Neural cell (in vitro differentiated cells): ENCODE data around the gene SPOCK1. TPM values are rescaled to one million over a fixed set of nuclear protein-coding genes. Genes with fewer than 3 reads are reported as not detected.

Source experiments
- H2AFZ ChIP-seq: fragments of 200-600, 300-800 bp; sonication (generic), shearing (Covaris generic); 2 replicates; pipeline ENCODE4 v1.6.0; 2014; ENCODE audit warnings: low read depth, mild to moderate bottlenecking, antibody characterized with exemption, low read length, moderate library complexity
- H3F3A ChIP-seq: fragments of 200-600 bp; shearing (Covaris generic); 2 replicates; pipeline ENCODE4 v1.6.1; 2016; ENCODE audit warnings: mild to moderate bottlenecking, moderate library complexity, mixed read lengths, antibody characterized with exemption, low read length; ENCODE audit not compliant: insufficient read depth, poor library complexity, severe bottlenecking
- H3K27ac ChIP-seq: fragments of 200-600, 300-800 bp; sonication (generic), shearing (Covaris generic); 2 replicates; pipeline ENCODE4 v1.5.1; 2014; ENCODE audit warnings: mild to moderate bottlenecking, low read length, moderate library complexity
- H3K27me3 ChIP-seq: fragments of 300-800, 200-600 bp; sonication (generic), shearing (Covaris generic); 2 replicates; pipeline ENCODE4 v1.6.0; 2014; ENCODE audit warnings: mild to moderate bottlenecking, low read depth, low read length, moderate library complexity; ENCODE audit not compliant: insufficient read depth
- H3K36me3 ChIP-seq: fragments of 300-800, 200-600 bp; sonication (generic), shearing (Covaris generic); 2 replicates; pipeline ENCODE4 v1.5.1; 2014; ENCODE audit warnings: mild to moderate bottlenecking, antibody characterized with exemption, low read length, moderate library complexity; ENCODE audit not compliant: insufficient read depth
- H3K4me2 ChIP-seq: fragments of 300-800, 200-600 bp; sonication (generic), shearing (Covaris generic); 2 replicates; pipeline ENCODE4 v1.6.0; 2014; ENCODE audit warnings: mild to moderate bottlenecking, low read length
- H3K4me3 ChIP-seq: fragments of 300-800, 200-600 bp; sonication (generic), shearing (Covaris generic); 2 replicates; pipeline ENCODE4 v1.5.1; 2014; ENCODE audit warnings: mild to moderate bottlenecking, low read length, moderate library complexity
- H3K79me2 ChIP-seq: fragments of 200-600 bp; shearing (Covaris generic); replicated peaks from 2 replicates; pipeline ENCODE4 v1.6.0; 2014; ENCODE audit warnings: mild to moderate bottlenecking, low read length, moderate library complexity; ENCODE audit not compliant: insufficient read depth
- H3K9ac ChIP-seq: fragments of 300-800, 200-600 bp; sonication (generic), shearing (Covaris generic); 2 replicates; pipeline ENCODE4 v1.6.1; 2016; ENCODE audit warnings: mild to moderate bottlenecking, low read length, mixed read lengths
- H3K9me2 ChIP-seq: fragments of 200-600 bp; shearing (Covaris generic); 2 replicates; pipeline ENCODE4 v1.6.1; 2016; ENCODE audit warnings: mild to moderate bottlenecking, low read length, mixed read lengths; ENCODE audit not compliant: insufficient read depth
- H3K9me3 ChIP-seq: fragments of 200-600, 300-800 bp; sonication (generic), shearing (Covaris generic); 2 replicates; pipeline ENCODE4 v1.6.1; 2016; ENCODE audit warnings: mild to moderate bottlenecking, mixed run types, low read length, moderate library complexity, mixed read lengths
- H4K20me1 ChIP-seq: fragments of 200-600 bp; shearing (Covaris generic); 2 replicates; pipeline ENCODE4 v1.6.1; 2016; ENCODE audit warnings: mild to moderate bottlenecking, mixed run types; ENCODE audit not compliant: insufficient read depth
- CTCF ChIP-seq: fragments of 450-650 bp; IDR thresholded peaks from 2 replicates; pipeline ENCODE4 v1.5.1; 2014; ENCODE audit warnings: antibody characterized with exemption, mild to moderate bottlenecking, moderate library complexity; ENCODE audit not compliant: poor library complexity, severe bottlenecking
- EP300 ChIP-seq: fragments of 450-650 bp; conservative IDR thresholded peaks from 2 replicates; pipeline ENCODE4 v1.6.1; 2014; ENCODE audit warnings: antibody characterized with exemption, mild to moderate bottlenecking, moderate library complexity; ENCODE audit not compliant: poor library complexity, severe bottlenecking
- EZH2 ChIP-seq: fragments of 200-600, 300-800 bp; shearing (Covaris generic), sonication (generic); IDR thresholded peaks from 2 replicates; pipeline ENCODE4 v1.6.1; 2014; ENCODE audit warnings: antibody characterized with exemption, low read length, borderline replicate concordance, mild to moderate bottlenecking; ENCODE audit not compliant: insufficient read depth, poor library complexity, severe bottlenecking
- MXI1 ChIP-seq: fragments of 450-650 bp; conservative IDR thresholded peaks from 2 replicates; pipeline ENCODE4 v1.6.1; 2014; ENCODE audit warnings: antibody characterized with exemption, mild to moderate bottlenecking; ENCODE audit not compliant: poor library complexity, severe bottlenecking
- POLR2AphosphoS5 ChIP-seq: IDR thresholded peaks from 2 replicates; pipeline ENCODE4 v1.6.1; 2012
- RAD21 ChIP-seq: fragments of 450-650 bp; conservative IDR thresholded peaks from 2 replicates; pipeline ENCODE4 v1.6.1; 2014; ENCODE audit warnings: antibody characterized with exemption, mild to moderate bottlenecking, moderate library complexity
- REST ChIP-seq: IDR thresholded peaks from 2 replicates; pipeline ENCODE4 v1.6.1; 2012; ENCODE audit warnings: borderline replicate concordance
- SMC3 ChIP-seq: fragments of 450-650 bp; conservative IDR thresholded peaks from 2 replicates; pipeline ENCODE4 v1.6.1; 2014; ENCODE audit warnings: antibody characterized with exemption, mild to moderate bottlenecking, moderate library complexity; ENCODE audit not compliant: poor library complexity
- TAF1 ChIP-seq: IDR thresholded peaks from 2 replicates; pipeline ENCODE4 v1.6.1; 2012; ENCODE audit warnings: low read depth
- polyA plus RNA-seq: library from polyadenylated mRNA; depleted of rRNA; stranded (reverse); fragments of >200 nt; gene quantifications from 2 replicates; pipeline ENCODE4 v1.2.3, GENCODE V29; 2014

SPOCK1 gene
- polyA plus RNA-seq, 1 donor from 2014 or later = 33.6 TPM

GRCh38 chr5:137034213-137034612 is 464.9 kb downstream of the SPOCK1 start (continued):
- no peak for TF ChIP-seq EZH2
- no peak for TF ChIP-seq POLR2AphosphoS5

GRCh38 chr5:137032929-137033328 is 466.2 kb downstream of the SPOCK1 start:
- no peak for TF ChIP-seq TAF1
- TF ChIP-seq EP300 = no peak
- no peak for TF ChIP-seq EZH2
- no peak for TF ChIP-seq MXI1
- no peak for TF ChIP-seq REST
- no peak for TF ChIP-seq POLR2AphosphoS5
- TF ChIP-seq CTCF = no peak
- no peak for TF ChIP-seq RAD21
- TF ChIP-seq SMC3 = no peak
- Histone ChIP-seq H3K36me3 (no peaks in the 10 kb centered on the region), H4K20me1 (no peaks in the 10 kb centered on the region), H3F3A (peaks cover 2% of the 10 kb centered on the region), H2AFZ (no peak overlapping the region), H3K9me2 (no peaks in the 10 kb centered on the region), H3K79me2 (no peaks in the 10 kb centered on the region), H3K9me3 (no peaks in the 10 kb centered on the region), H3K27ac (no peak overlapping the region), H3K4me2 (no peak overlapping the region), H3K27me3 (no peaks in the 10 kb centered on the region), H3K9ac (no peak overlapping the region), H3K4me3 (no peak overlapping the region)

- Histone ChIP-seq H3K36me3 (no peaks in the 10 kb centered on the region), H3K79me2 (no peaks in the 10 kb centered on the region), H3K27me3 (no peaks in the 10 kb centered on the region), H3K4me2 (no peak overlapping the region), H3F3A (no peaks in the 10 kb centered on the region), H3K27ac (no peak overlapping the region), H3K9ac (no peak overlapping the region), H3K4me3 (no peak overlapping the region), H3K9me3 (no peaks in the 10 kb centered on the region), H2AFZ (no peak overlapping the region), H4K20me1 (no peaks in the 10 kb centered on the region), H3K9me2 (no peaks in the 10 kb centered on the region)
- TF ChIP-seq TAF1 (no peak), EP300 (no peak), CTCF (no peak), POLR2AphosphoS5 (no peak), SMC3 (no peak), EZH2 (no peak), REST (no peak), RAD21 (no peak), MXI1 (no peak)
These were observed 471.4 kb downstream of the SPOCK1 start for GRCh38 chr5:137027758-137028157.
